GM12864 (cell line): ENCODE results near the gene CDC42EP3.

Experiments
- DNase-seq: peaks from one replicate; pipeline ENCODE4 v3.0.0-alpha.2; 2011; ENCODE audit warnings: low read depth
- H3K4me3 ChIP-seq: 2 replicates; pipeline ENCODE4 v1.5.1; 2011; ENCODE audit warnings: mild to moderate bottlenecking, low read depth, low read length, control low read depth
- CTCF ChIP-seq: IDR thresholded peaks from 2 replicates; pipeline ENCODE4 v1.5.1; 2011; ENCODE audit warnings: low read depth, mild to moderate bottlenecking, moderate library complexity, low read length, control low read depth, inconsistent platforms; ENCODE audit errors: missing control alignments

The CDC42EP3 gene

DNA sequence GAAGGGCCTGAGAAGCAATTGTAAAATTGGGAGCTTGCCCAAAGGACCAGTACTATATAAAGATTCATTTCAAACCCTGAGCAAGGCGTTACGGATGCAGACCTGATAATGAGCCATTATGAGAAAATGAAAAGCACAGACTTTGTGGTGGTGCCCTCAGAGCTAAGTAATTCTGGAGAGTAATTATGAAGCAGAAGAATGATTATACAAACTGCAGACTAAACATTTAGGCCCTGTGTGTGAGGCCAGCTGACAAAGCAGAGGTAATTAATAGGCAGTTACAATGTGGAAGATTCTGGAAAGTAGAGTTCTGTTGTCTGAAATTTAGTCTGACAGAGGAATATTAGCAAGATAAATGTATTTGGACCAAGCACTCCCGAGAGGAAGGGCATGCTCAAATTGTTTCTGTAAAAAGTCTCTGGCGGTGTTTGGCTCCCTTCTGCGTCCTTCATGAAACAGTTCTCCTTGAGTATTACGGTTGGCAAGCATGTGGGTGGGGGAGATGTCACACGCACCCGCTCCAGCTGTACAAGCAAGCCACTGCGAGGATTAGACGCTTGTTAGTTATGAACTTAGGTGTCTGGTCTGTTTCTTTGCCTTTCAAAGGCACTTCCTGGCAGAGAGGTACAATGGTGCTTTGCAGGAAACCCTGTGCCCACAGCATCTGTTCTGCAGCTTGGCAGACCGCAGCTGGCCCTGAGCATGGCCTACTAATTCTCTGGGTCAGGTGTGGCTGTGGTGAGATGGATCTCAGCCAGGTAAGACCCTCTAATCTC is 45.5 kb downstream of the CDC42EP3 start:
- peak overlapping the region; percentile 2; the same call in 1 of the 2 replicates for H3K4me3 ChIP-seq
- DNase-seq: no peak
- TF ChIP-seq CTCF: no peak

- H3K4me3 ChIP-seq: no peak overlapping the region
- DNase-seq: no peak
- TF ChIP-seq CTCF: no peak
Observed at GRCh38 chr2:37625156-37625555, 46.3 kb downstream of the CDC42EP3 start.

GRCh38 chr2:37623971-37624900 is 47.2 kb downstream of the CDC42EP3 start:
- peak; percentile 81 for DNase-seq
- TF ChIP-seq CTCF: no peak
- H3K4me3 ChIP-seq: no peak overlapping the region; the same call in 1 of the 2 replicates

GRCh38 chr2:37623406-37623805 is 48.0 kb downstream of the CDC42EP3 start:
- DNase-seq: no peak
- H3K4me3 ChIP-seq: no peak overlapping the region
- no peak for TF ChIP-seq CTCF

DNA sequence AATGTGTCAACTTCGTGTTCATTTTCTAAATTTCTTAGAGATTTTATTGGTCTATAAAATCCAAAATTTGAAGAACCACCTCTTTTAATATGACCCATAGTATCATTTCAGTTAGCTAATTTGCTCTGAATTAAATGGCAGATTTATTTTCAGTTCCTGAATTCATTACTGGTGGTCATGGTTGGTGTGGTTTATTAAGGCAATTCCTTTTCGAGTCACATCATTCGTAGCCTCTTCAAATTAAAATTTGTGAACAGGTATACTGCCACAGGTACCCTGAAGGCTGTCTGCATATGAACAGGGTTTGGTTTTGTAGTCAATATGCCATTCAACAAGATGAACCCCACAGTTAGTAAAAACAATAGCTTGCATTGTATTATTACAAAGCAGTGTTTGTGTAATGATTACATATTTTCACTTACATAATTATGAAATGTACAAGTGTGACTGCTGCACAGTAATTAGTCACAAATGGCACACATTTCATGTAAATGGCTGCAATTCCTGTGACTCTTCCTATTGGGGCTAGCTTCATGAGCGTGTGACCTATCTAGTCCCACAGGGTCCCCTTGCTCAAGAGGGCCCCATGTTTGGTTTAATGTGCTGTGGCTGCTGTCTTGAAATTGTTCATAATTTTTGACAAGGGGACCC is 48.9 kb downstream of the CDC42EP3 start:
- DNase-seq: no peak
- TF ChIP-seq CTCF: no peak
- no peak overlapping the region for H3K4me3 ChIP-seq

GRCh38 chr2:37621199-37621598 is 50.2 kb downstream of the CDC42EP3 start:
- no peak for DNase-seq
- no peak for TF ChIP-seq CTCF
- no peak overlapping the region for H3K4me3 ChIP-seq
